Brain microvascular endothelial cell (primary cell): ENCODE data around the gene LONP1.

Experiments used
- DNase-seq: peaks from one replicate; pipeline ENCODE4 v3.0.0-alpha.2; 2020
- H3K27ac ChIP-seq: fragments of 250-450 bp; sonication (Bioruptor Pico); 2 replicates; pipeline ENCODE4 v1.5.1; 2020; ENCODE audit warnings: mild to moderate bottlenecking, moderate library complexity
- H3K27me3 ChIP-seq: fragments of 250-450 bp; sonication (Bioruptor Pico); replicated peaks from 2 replicates; pipeline ENCODE4 v1.5.1; 2020; ENCODE audit warnings: mild to moderate bottlenecking
- H3K36me3 ChIP-seq: fragments of 250-450 bp; sonication (Bioruptor Pico); replicated peaks from 2 replicates; pipeline ENCODE4 v1.5.1; 2020; ENCODE audit warnings: mild to moderate bottlenecking
- H3K4me3 ChIP-seq: 2 replicates; pipeline ENCODE4 v1.5.1; 2011; ENCODE audit warnings: low read depth, mild to moderate bottlenecking, control low read depth, low read length, moderate library complexity
- CTCF ChIP-seq: IDR thresholded peaks from 2 replicates; pipeline ENCODE4 v1.5.1; 2011; ENCODE audit warnings: low read depth, mild to moderate bottlenecking, moderate library complexity, low read length, control low read depth, inconsistent platforms; ENCODE audit errors: missing control alignments
- in situ Hi-C: cut with HindIII; loops from 2 replicates; pipeline ENCODE4 v1.10.0; 2017; ENCODE audit warnings: low sequenced_read_pairs, low pct_ligation_motif_present

Gene LONP1

GRCh38 chr19:5677136-5677535 is 42.8 kb downstream of the LONP1 start:
- H3K4me3 ChIP-seq: no peak overlapping the region
- in situ Hi-C loops: no loop called here
- no peak for TF ChIP-seq CTCF
- DNase-seq: no peak
- H3K27me3 ChIP-seq: no peaks in the 10 kb centered on the region
- no peak overlapping the region for H3K27ac ChIP-seq
- H3K36me3 ChIP-seq: peaks cover 6% of the 10 kb centered on the region

- no peak for DNase-seq
- TF ChIP-seq CTCF: no peak
- in situ Hi-C loops: no loop called here
- no peak overlapping the region for H3K27ac ChIP-seq
- H3K36me3 ChIP-seq: peaks cover 6% of the 10 kb centered on the region
- no peaks in the 10 kb centered on the region for H3K27me3 ChIP-seq
- no peak overlapping the region for H3K4me3 ChIP-seq
Observed at GRCh38 chr19:5676772-5677105, 43.2 kb downstream of the LONP1 start.

- peaks cover 7% of the 10 kb centered on the region for H3K36me3 ChIP-seq
- in situ Hi-C loops: no loop called here
- H3K27ac ChIP-seq: no peak overlapping the region
- H3K4me3 ChIP-seq: no peak overlapping the region
- DNase-seq: no peak
- H3K27me3 ChIP-seq: no peaks in the 10 kb centered on the region
- TF ChIP-seq CTCF: no peak
Observed at GRCh38 chr19:5676105-5676771, 43.7 kb downstream of the LONP1 start.

- H3K27me3 ChIP-seq: no peaks in the 10 kb centered on the region
- no peak for DNase-seq
- no peak overlapping the region for H3K4me3 ChIP-seq
- no peak overlapping the region for H3K27ac ChIP-seq
- TF ChIP-seq CTCF: no peak
- peaks cover 10% of the 10 kb centered on the region for H3K36me3 ChIP-seq
- in situ Hi-C loops: no loop called here
Observed at GRCh38 chr19:5674714-5675113, 45.2 kb downstream of the LONP1 start.

GRCh38 chr19:5673752-5674151 is 46.2 kb downstream of the LONP1 start:
- Histone ChIP-seq H3K36me3 (peaks cover 20% of the 10 kb centered on the region), H3K27me3 (no peaks in the 10 kb centered on the region), H3K4me3 (no peak overlapping the region), H3K27ac (no peak overlapping the region)
- no peak for TF ChIP-seq CTCF
- DNase-seq: no peak
- in situ Hi-C loops: no loop called here
